22Rv1 (cell line): ENCODE results near the gene CDYL.

Experiments used
- H3K27ac ChIP-seq: fragments of 450-650 bp; 2 replicates; pipeline ENCODE4 v1.5.1; 2017
- CTCF ChIP-seq: fragments of 450-650 bp; IDR thresholded peaks from 2 replicates; pipeline ENCODE4 v1.5.1; 2017; ENCODE audit warnings: mild to moderate bottlenecking
- ZFX ChIP-seq: fragments of 450-650 bp; IDR thresholded peaks from 2 replicates; pipeline ENCODE4 v1.6.1; 2017; ENCODE audit warnings: antibody characterized with exemption, borderline replicate concordance

Gene CDYL

GRCh38 chr6:4939241-4939640, 163.0 kb downstream of the CDYL start:
- TF ChIP-seq CTCF (no peak), ZFX (no peak)
- H3K27ac ChIP-seq = no peak overlapping the region

DNA sequence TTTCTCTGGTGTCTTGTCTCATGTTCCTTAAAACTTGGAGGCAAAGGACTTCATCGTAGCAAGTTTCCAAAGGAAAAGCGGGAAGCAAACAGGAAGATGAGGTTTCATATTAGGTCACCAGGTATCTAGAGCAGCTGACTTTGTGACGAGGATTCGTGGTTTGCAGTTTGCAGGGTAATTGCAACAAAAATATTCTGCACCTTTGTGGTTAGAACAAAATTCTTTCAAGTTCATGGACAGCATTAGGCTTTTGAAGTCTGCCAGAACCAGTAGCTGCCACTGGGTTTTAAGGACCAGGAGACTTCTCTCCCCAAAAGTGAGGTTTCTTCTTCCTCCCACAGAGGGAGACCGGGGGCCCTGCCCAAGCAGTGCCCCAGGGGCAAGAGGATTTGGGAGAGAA, 164.2 kb downstream of the CDYL start:
- TF ChIP-seq ZFX (no peak), CTCF (no peak)
- no peak overlapping the region for H3K27ac ChIP-seq

GRCh38 chr6:4941782-4942672, 165.8 kb downstream of the CDYL start:
- TF ChIP-seq CTCF (no peak), ZFX (no peak)
- H3K27ac ChIP-seq = no peak overlapping the region

DNA sequence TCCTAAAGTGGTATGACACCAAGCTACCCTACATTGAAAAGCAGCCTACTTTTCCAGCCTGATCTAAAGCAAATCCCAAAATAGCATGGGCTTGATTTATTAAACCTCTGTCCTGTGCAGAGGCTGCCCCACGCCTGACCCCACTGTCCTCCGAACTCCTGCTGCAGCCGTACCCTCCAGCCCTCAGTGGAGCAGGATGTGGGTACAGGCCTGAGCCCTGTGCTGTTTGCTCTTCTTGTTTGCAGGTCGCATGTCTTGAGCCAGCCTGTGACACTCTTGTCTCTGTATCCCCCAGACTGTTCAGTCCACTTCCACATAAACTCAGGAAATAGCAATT, 166.4 kb downstream of the CDYL start:
- H3K27ac ChIP-seq = no peak overlapping the region
- TF ChIP-seq ZFX (no peak), CTCF (no peak)

GRCh38 chr6:4943716-4944115, 167.5 kb downstream of the CDYL start:
- no peak overlapping the region for H3K27ac ChIP-seq
- TF ChIP-seq ZFX = no peak
- no peak for TF ChIP-seq CTCF

DNA sequence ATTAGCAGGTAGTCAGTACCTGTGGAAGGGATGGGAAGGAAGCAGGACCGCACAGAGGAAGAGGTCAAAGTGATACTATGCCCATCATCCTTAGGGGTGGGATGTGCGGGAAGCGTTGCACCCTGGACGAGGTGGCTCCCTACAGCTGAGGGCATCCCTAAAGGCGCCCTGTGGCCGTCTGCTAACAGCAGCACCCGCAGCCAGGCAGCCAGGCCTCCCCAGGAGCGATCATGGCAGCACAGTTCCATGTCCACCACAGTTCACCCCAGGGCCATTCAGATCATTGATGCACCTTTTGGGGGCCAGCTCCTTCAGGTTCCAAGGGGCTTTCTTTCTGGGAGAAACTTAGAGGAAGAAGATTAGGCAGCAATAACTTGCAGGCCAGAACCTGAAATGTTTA, 168.1 kb downstream of the CDYL start:
- H3K27ac ChIP-seq = no peak overlapping the region
- TF ChIP-seq ZFX (no peak), CTCF (no peak)

DNA sequence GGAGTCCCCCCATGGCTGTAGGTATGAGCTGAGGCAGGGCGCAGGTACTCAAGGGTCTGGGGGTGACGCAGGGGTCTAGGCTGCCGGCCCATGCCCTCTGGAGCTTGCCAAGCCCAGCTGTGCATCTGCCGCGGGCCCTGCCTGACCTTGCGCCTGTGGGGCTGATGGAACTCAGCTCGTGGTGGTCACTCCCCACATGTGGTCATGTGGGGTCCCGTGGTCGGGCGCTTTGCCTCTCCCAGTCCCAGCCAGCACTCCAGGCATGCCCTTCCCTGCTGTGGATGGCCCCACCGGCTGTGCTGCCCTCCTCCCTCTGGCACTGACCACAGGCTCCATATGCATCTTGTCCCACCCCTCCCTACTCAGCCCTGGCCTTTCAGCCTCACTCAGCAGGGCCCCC, 170.3 kb downstream of the CDYL start:
- no peak overlapping the region for H3K27ac ChIP-seq
- TF ChIP-seq ZFX (no peak), CTCF (no peak)
